Lower leg skin (tissue), 4 donors: Measurements from ENCODE around the gene FOXK1. TPM values are rescaled to one million over a fixed set of nuclear protein-coding genes. Genes with fewer than 3 reads are reported as not detected.

Source experiments
- DNase-seq, 2 donors: peaks; one replicate each; pipeline ENCODE4 v3.0.0-alpha.2; 2019; ENCODE audit warnings: low spot score in 2 of 2
- H3K4me3 ChIP-seq: fragments of 200-600 bp; sonication (generic); 2 replicates; pipeline ENCODE4 v1.5.1; 2017; ENCODE audit warnings: mild to moderate bottlenecking, low read depth; ENCODE audit not compliant: poor library complexity, severe bottlenecking
- CTCF ChIP-seq, 3 donors: fragments of 450-650 bp; IDR thresholded peaks; one replicate each; pipeline ENCODE4 v1.5.1; 2016; ENCODE audit warnings: antibody characterized with exemption in 3 of 3, mild to moderate bottlenecking in 3 of 3, moderate library complexity in 2 of 3
- POLR2A ChIP-seq, 2 donors: fragments of 450-650 bp; IDR thresholded peaks; one replicate each; pipeline ENCODE4 v1.6.1; 2016 to 2017; ENCODE audit warnings: antibody characterized with exemption in 2 of 2, mild to moderate bottlenecking in 1 of 2, moderate library complexity in 1 of 2
- WGBS, 2 donors: methylation state at CpG; one replicate each; pipeline ENCODE4 v1.1.5; 2018; 5-methylcytosine and 5-hydroxymethylcytosine counted together
- intact Hi-C: fragments of 100-400 bp; cut with DNase I; formaldehyde crosslinking; loops from one replicate; pipeline ENCODE4 v1.15.0; 2023; ENCODE audit warnings: low total_unique reads
- total RNA-seq, 4 donors: library from RNA; depleted of rRNA; stranded (reverse); fragments of >200 nt; gene quantifications; one replicate each; pipeline ENCODE4 v1.1.0, GENCODE V29; 2016

The FOXK1 gene
- total RNA-seq, 4 donors from 2014 or later: 22.0 to 41.3 (median 30.3) TPM

DNA sequence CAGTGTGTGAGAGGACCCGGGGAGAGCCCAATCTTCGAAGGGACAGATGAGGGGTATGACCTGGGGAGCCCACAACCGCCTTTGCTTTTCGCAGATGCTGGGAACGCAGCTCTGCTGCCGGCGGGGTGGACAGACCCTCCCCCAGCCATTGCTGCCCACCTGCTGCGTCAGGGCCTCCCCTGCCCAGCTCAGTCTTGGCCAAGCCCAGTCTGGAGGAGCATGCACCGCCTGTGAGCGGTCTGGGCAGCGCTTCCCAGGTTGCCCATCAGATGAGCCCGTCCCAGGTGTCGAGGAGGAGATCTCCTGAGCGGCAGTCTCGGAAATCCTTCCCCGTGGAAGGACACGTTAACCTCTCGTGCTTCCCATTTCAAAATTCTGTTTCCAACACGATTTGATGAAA, 76.0 kb downstream of the FOXK1 start:
- intact Hi-C loops: no loop called here
- DNase-seq: no peak
- WGBS, 2 donors: 92 to 96% methylated on average over 19 of the region's 19 CpGs
- TF ChIP-seq POLR2A (IDR thresholded peaks at IDR 0.05) (no peak), CTCF (IDR thresholded peaks at IDR 0.05) (no peak)
- H3K4me3 ChIP-seq: no peak overlapping the region

- TF ChIP-seq POLR2A (IDR thresholded peaks at IDR 0.05) (no peak), CTCF (IDR thresholded peaks at IDR 0.05) (no peak)
These were observed 76.7 kb downstream of the FOXK1 start for GRCh38 chr7:4758791-4759190.

GRCh38 chr7:4759211-4759610, 77.1 kb downstream of the FOXK1 start:
- DNase-seq: no peak
- no peak for TF ChIP-seq CTCF (IDR thresholded peaks at IDR 0.05)
- no peak for TF ChIP-seq POLR2A (IDR thresholded peaks at IDR 0.05)
- H3K4me3 ChIP-seq: no peak overlapping the region
- intact Hi-C loops: no loop called here
- 94 to 97% methylated on average over 27 to 28 of the region's 40 CpGs for WGBS, 2 donors

More at GRCh38 chr7:4758791-4759190, 76.7 kb downstream of the FOXK1 start:
- intact Hi-C loops: no loop called here
- no peak for DNase-seq
- H3K4me3 ChIP-seq: no peak overlapping the region
- WGBS, 2 donors: 94 to 95% methylated on average over 28 to 29 of the region's 29 CpGs

DNA sequence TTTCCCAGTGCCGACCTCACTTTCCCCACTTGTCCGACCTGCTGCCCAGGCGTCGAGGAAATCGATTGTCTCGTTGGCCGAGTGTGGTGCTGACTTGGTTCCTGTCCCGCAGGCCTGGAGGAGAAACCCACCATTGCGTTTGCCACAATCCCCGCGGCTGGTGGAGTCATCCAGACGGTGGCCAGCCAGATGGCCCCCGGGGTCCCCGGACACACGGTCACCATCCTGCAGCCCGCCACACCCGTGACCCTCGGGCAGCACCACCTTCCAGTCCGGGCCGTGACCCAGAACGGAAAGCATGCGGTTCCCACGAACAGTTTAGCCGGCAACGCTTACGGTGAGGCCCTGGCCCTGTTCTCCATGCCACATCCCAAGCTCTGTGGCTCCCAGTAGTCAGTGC, 78.9 kb downstream of the FOXK1 start:
- no peak overlapping the region for H3K4me3 ChIP-seq
- no peak for TF ChIP-seq CTCF (IDR thresholded peaks at IDR 0.05)
- TF ChIP-seq POLR2A (IDR thresholded peaks at IDR 0.05): no peak
- 93% methylated on average over 26 of the region's 26 CpGs for WGBS, 2 donors
- intact Hi-C loops: no loop called here
- no peak for DNase-seq

DNA sequence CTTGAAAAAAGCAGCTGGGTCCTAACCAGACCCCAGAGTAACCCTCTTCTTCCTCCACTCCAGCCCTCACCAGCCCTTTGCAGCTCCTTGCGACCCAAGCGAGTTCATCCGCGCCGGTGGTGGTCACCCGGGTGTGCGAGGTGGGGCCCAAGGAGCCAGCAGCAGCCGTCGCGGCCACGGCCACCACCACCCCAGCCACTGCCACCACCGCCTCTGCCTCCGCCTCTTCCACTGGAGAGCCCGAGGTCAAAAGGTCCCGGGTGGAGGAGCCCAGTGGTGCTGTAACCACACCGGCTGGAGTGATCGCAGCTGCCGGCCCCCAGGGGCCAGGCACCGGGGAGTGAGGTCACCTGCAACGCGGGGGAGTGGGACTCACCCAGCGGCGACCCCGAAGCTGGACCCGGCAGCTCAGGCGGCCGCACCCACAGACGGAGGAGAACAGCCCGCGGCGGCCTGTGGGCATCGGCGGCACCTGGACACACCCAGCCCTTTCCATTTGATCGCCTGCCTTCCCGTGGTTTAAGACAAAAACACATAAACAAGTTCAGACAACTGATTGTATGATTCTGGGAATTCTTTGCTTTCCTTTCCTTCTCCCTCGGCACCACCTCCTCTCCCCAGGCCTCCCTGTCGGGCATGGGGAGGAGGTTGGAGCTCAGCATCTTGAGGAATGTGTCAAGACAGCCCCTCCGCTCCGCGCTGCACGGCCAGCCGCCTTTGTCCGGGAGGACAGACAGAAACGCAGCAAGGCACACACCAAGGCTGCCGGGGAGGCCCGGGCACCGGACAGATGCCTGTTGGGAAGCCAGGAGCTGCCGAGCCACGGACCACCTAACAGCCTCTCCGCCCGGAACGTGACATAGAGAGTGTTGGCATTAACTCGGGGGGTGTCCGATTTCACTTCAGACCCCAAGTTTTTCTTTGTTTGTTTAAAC, 80.3 kb downstream of the FOXK1 start:
- TF ChIP-seq POLR2A (IDR thresholded peaks at IDR 0.05) (no peak), CTCF (IDR thresholded peaks at IDR 0.05) (no peak)
- no peak overlapping the region for H3K4me3 ChIP-seq
- intact Hi-C loops: no loop called here
- no peak for DNase-seq
- WGBS, 2 donors: 69% methylated on average over 40 to 49 of the region's 54 CpGs
